Brain microvascular endothelial cell (primary cell): ENCODE results near the gene MST1R.
"Not testable (repeated sequence)": the region's sequence is repeated elsewhere in the genome, so short reads cannot be mapped to it uniquely, and the experiment has no call there.

Experiments used
- DNase-seq: peaks from one replicate; pipeline ENCODE4 v3.0.0-alpha.2; 2020
- H3K27ac ChIP-seq: fragments of 250-450 bp; sonication (Bioruptor Pico); 2 replicates; pipeline ENCODE4 v1.5.1; 2020; ENCODE audit warnings: mild to moderate bottlenecking, moderate library complexity
- H3K27me3 ChIP-seq: fragments of 250-450 bp; sonication (Bioruptor Pico); replicated peaks from 2 replicates; pipeline ENCODE4 v1.5.1; 2020; ENCODE audit warnings: mild to moderate bottlenecking
- H3K36me3 ChIP-seq: fragments of 250-450 bp; sonication (Bioruptor Pico); replicated peaks from 2 replicates; pipeline ENCODE4 v1.5.1; 2020; ENCODE audit warnings: mild to moderate bottlenecking
- H3K4me3 ChIP-seq: 2 replicates; pipeline ENCODE4 v1.5.1; 2011; ENCODE audit warnings: low read depth, mild to moderate bottlenecking, control low read depth, low read length, moderate library complexity
- in situ Hi-C: cut with HindIII; loops from 2 replicates; pipeline ENCODE4 v1.10.0; 2017; ENCODE audit warnings: low sequenced_read_pairs, low pct_ligation_motif_present
- TF ChIP-seq, protein P1 (sequence below): IDR thresholded peaks from 2 replicates; pipeline ENCODE4 v1.5.1; 2011; ENCODE audit warnings: low read depth, mild to moderate bottlenecking, moderate library complexity, low read length, control low read depth, inconsistent platforms; ENCODE audit errors: missing control alignments

The MST1R gene

DNA sequence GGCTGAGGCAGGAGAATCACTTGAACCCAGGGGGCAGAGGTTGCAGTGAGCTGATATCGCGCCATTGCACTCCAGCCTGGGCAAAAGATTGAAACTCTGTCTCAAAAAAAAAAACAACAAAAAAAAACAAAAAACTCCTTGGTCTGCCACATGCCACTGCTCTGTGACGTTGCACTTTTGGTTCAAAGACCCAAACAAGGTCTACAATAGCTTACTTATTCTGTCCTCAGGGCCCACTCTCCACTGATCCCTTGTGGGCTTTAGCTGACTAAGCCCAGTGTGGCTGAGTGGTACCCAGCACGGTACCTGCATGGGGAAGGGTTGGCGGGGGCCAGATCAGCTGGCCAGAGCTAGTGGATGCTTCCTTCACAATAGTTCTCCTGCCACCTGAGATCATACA, 24.1 kb upstream of the MST1R start:
- no peaks in the 10 kb centered on the region for H3K27me3 ChIP-seq
- in situ Hi-C loops: no loop called here
- H3K36me3 ChIP-seq: no peaks in the 10 kb centered on the region
- DNase-seq: no peak
- H3K27ac ChIP-seq: no peak overlapping the region
- TF ChIP-seq, protein P1, sequence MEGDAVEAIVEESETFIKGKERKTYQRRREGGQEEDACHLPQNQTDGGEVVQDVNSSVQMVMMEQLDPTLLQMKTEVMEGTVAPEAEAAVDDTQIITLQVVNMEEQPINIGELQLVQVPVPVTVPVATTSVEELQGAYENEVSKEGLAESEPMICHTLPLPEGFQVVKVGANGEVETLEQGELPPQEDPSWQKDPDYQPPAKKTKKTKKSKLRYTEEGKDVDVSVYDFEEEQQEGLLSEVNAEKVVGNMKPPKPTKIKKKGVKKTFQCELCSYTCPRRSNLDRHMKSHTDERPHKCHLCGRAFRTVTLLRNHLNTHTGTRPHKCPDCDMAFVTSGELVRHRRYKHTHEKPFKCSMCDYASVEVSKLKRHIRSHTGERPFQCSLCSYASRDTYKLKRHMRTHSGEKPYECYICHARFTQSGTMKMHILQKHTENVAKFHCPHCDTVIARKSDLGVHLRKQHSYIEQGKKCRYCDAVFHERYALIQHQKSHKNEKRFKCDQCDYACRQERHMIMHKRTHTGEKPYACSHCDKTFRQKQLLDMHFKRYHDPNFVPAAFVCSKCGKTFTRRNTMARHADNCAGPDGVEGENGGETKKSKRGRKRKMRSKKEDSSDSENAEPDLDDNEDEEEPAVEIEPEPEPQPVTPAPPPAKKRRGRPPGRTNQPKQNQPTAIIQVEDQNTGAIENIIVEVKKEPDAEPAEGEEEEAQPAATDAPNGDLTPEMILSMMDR: no peak
- H3K4me3 ChIP-seq: no peak overlapping the region

DNA sequence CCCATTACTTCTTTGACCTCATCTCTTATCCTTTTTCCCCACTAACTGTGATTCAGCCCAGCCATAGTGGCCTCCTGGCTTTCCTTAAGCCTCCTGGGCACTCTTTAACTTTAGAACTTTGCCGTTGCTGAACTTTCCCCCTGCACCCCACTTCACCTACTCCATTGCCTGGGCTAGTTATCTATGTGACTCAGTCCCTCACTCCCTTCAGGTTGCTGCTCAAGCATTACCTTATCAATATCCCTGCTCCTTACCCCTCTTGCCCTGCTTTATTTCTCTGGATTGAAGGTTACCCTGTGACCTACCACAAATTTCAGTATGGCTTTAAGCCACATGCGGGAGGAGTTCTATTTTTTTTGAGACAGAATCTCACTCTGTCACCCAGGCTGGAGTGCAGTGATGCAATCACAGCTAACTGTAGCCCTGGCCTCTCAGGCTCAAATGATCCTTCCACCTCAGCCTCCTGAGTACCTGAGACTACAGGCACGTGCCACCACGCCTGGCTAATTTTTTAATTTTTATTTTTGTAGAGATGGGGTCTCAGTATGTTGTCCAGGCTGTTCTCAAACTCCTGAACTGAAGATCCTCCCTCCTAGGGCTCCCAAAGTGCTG, 22.6 kb upstream of the MST1R start:
- in situ Hi-C loops: no loop called here
- Histone ChIP-seq H3K27ac (no peak overlapping the region), H3K27me3 (no peaks in the 10 kb centered on the region), H3K36me3 (no peaks in the 10 kb centered on the region), H3K4me3 (no peak overlapping the region)
- TF ChIP-seq, protein P1: no peak
- DNase-seq: no peak

DNA sequence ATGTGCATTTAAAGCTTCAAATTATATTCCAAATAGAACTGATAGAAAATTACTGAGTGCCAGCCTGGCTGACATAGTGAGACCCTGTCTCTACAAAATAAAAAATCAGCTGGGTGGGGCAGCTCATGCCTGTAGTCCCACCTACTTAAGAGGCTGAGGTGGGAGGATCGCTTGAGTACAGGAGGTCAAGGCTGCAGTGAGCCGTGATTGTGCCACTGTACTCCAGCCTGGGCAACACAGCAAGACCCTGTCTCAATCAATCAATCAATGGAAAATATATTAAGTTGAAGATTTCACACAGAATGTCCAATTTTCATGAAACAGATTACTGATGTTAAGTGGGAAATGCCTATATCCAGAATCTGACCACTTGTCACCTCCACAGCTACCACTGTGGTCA, 21.8 kb upstream of the MST1R start:
- Histone ChIP-seq H3K36me3 (no peaks in the 10 kb centered on the region), H3K27me3 (no peaks in the 10 kb centered on the region), H3K4me3 (no peak overlapping the region), H3K27ac (no peak overlapping the region)
- TF ChIP-seq, protein P1: no peak
- in situ Hi-C loops: no loop called here
- no peak for DNase-seq

DNA sequence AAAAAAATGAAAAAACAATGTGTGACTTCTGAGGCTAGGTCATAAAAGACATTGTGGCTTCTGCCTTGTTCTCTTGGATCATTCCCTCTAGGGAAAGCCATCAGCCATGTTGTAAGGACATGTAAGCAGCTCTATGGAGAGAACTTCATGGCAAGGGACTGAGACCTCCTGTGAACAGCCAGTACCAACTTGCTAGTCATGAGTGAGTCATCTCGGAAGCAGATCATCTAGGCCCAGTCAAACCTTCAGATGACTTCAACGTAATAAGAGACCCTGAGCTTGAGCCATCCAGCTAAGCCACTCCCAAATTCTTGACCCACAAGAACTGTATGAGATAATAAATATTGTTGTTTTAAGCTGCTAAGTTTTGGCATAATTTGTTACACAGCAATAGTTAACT, 21.0 kb upstream of the MST1R start:
- H3K27ac ChIP-seq: peak overlapping the region; percentile 40
- TF ChIP-seq, protein P1: no peak
- DNase-seq: peak; percentile 89
- H3K27me3 ChIP-seq: no peaks in the 10 kb centered on the region
- H3K36me3 ChIP-seq: no peaks in the 10 kb centered on the region
- no peak overlapping the region for H3K4me3 ChIP-seq
- in situ Hi-C loops: no loop called here

DNA sequence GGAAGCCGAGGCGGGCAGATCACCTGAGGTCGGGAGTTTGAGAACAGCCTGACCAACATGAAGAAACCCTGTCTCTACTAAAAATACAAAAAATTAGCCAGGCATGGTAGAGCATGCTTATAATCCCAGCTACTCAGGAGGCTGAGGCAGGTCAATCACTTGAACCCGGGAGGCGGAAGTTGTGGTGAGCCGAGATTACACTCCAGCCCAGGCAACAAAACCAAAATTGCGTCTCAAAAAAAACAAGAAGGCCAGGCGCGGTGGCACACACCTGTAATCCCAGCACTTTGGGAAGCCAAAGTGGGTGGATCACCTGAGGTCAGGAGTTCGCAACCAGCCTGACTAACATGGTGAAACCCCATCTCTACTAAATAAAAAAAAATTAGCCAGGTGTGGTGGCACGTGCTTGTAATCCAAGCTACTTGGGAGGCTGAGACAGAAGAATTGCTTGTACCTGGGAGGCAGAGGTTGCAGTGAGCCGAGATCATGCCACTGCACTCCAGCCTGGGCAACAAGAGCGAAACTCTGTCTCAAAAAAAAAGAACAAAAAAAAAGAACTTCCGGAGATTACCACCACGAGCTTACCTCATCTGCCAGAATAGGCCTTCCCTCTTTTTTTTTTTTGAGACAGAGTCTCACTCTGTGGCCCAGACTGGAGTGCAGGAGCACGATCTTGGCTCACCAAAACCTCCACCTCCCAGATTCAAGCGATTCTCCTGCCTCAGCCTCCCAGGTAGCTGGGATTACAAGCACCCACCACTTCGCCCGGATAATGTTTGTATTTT, 14.3 kb upstream of the MST1R start:
- H3K4me3 ChIP-seq, DNase-seq, in situ Hi-C loops, H3K27ac ChIP-seq, H3K27me3 ChIP-seq, H3K36me3 ChIP-seq: not testable (repeated sequence)

DNA sequence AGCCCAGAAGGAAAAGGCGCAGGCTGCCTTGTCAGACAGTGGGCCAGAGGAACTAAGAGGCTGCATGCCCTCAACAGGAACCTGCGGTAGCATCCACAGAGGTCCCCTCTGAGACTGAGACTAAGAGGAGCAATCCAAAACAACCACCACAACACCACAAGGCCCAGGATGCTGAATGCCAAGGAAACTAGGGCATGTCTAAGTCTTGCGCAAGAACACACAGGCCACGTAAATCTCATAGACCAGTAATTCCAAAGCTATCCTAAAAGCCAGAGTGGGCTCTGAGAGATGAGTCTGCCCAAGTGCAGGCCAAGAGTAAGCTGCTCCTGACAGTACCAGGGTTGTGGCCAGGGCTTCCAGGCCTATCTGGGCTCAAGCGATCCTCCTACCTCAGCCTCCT, 13.0 kb upstream of the MST1R start:
- in situ Hi-C loops: no loop called here
- no peak overlapping the region for H3K27ac ChIP-seq
- TF ChIP-seq, protein P1: no peak
- no peaks in the 10 kb centered on the region for H3K27me3 ChIP-seq
- peaks cover 5% of the 10 kb centered on the region for H3K36me3 ChIP-seq
- no peak for DNase-seq
- H3K4me3 ChIP-seq: no peak overlapping the region
